Fibroblast of mammary gland (primary cell): ENCODE results near the gene CRYZL1.

ENCODE experiments used
- DNase-seq: peaks from one replicate; pipeline ENCODE4 v3.0.0-alpha.2; 2010; ENCODE audit warnings: low read depth
- H3K4me3 ChIP-seq: 2 replicates; pipeline ENCODE4 v1.5.1; 2011; ENCODE audit warnings: low read depth, mild to moderate bottlenecking, low read length, moderate library complexity; ENCODE audit not compliant: control insufficient read depth
- TF ChIP-seq, protein P1 (sequence below): conservative IDR thresholded peaks from 2 replicates; pipeline ENCODE4 v1.5.1; 2011; ENCODE audit warnings: low read depth, low read length, inconsistent platforms; ENCODE audit not compliant: control insufficient read depth, insufficient read depth

The CRYZL1 gene

DNA sequence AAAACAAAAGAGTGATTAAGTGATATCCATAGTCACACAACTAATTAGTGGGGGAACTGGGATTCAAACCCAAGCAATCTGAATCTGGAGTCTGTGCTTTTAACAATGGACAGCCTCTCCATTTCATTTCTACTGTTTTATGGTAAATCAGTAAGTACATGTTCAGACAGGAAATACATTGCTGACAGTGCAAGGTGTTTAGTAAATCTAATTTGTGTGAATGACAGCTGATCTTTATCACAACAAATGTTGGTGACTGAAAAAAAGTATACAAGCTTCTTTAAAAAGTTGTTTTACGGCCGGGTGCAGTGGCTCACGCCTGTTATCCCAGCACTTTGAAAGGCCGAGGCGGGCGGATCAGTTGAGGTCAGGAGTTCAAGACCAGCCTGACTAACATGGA lies 73.6 kb downstream of the CRYZL1 start:
- no peak overlapping the region for H3K4me3 ChIP-seq
- TF ChIP-seq, protein P1, sequence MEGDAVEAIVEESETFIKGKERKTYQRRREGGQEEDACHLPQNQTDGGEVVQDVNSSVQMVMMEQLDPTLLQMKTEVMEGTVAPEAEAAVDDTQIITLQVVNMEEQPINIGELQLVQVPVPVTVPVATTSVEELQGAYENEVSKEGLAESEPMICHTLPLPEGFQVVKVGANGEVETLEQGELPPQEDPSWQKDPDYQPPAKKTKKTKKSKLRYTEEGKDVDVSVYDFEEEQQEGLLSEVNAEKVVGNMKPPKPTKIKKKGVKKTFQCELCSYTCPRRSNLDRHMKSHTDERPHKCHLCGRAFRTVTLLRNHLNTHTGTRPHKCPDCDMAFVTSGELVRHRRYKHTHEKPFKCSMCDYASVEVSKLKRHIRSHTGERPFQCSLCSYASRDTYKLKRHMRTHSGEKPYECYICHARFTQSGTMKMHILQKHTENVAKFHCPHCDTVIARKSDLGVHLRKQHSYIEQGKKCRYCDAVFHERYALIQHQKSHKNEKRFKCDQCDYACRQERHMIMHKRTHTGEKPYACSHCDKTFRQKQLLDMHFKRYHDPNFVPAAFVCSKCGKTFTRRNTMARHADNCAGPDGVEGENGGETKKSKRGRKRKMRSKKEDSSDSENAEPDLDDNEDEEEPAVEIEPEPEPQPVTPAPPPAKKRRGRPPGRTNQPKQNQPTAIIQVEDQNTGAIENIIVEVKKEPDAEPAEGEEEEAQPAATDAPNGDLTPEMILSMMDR = no peak
- no peak for DNase-seq

DNA sequence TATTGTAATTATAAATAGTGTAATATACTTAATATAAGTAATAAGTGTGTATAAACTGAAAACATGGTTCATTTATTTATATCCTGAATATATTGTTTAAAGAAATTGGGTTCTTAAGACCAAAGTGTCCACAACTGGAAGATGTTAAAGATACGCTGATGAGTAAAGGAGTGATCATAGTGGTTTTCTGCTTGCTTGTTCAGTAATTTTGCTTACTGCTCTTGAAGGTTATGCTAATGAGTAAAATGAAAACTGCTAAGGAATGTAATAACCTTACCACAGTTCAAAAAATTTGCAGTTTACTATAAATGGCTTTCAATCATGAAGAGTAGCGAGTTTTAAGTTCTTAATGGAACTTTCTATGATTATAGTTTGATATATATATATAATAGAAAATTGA lies 75.0 kb downstream of the CRYZL1 start:
- TF ChIP-seq, protein P1 = no peak

DNA sequence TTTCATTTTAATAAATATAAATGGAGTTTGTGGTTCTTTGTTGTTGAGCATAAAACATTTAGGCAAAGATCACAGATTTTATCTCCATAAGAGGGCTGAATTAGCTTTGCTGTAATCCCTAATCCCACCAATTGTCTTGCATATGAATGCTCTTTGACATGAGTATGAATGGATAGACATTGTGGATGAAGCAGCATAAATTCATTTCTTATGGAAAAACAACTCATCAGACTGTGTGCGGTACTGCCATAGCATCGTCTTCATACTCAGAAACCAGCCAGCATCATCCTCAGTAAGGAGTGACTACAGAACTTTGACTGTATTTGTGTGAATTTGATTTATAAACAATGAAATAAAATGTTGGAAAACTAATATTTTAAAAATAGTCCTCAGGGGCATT lies 79.2 kb downstream of the CRYZL1 start:
- TF ChIP-seq, protein P1 = no peak
- H3K4me3 ChIP-seq = no peak overlapping the region
- DNase-seq = no peak

More for the DNA sequence above, 75.0 kb downstream of the CRYZL1 start:
- no peak overlapping the region for H3K4me3 ChIP-seq
- no peak for DNase-seq

DNA sequence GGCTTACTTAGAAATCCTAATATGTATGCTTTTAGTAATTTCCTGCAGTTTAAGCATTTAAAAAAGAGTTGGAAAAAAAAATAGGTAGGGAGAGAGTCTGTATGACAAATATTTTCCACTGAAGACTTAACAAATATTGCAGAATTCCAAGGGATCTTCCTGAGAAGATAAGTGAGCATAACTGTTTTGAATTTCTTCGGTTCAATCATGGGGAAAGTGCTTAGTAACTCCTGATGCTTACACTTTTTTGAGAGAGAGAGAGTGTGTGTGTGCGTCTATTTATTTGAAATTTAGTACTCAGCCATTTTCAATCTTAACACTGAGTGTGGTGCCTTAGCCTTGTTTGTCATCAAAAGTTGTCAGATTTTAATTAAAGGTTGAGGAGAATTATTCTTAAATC lies 80.2 kb downstream of the CRYZL1 start:
- no peak overlapping the region for H3K4me3 ChIP-seq
- TF ChIP-seq, protein P1 = no peak
- no peak for DNase-seq

DNA sequence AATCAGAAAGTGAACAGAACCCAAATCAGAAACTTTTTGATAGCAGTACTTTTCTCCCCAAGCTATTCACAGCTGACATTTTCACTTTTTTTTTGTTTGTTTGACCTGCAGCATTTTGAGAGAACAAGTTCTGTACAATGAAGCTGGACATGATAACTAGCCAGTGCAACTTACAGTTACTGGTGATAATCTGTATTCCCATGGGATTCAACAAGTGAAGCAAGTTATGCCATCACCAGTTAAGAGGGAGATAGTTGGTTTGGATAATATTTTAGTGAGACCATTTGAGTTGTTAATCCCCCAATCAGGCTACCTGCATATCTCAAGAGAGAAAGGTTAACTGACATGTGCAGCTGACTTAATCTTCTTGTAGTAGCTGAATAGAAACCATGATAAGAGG lies 80.6 kb downstream of the CRYZL1 start:
- no peak overlapping the region for H3K4me3 ChIP-seq
- TF ChIP-seq, protein P1 = no peak
- DNase-seq = no peak

DNA sequence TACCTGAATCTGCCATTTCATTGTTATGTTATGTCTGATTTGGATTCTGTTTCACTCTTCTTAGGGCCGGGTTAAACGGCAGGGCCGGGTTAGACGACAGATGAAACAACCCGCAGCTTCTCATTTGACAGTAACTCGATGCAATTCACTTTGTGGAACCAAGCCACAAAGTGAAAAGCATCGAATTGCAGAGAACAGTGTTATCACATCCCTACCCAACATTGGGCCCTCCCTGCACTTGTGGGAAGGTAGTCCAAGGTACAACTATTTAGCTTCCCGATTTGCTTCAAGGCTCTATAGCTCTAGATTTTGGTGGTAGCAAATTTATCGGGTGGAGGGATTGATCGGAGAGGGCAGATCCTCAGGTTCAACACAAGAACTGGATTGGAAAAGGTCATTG lies 81.7 kb downstream of the CRYZL1 start:
- TF ChIP-seq, protein P1 = no peak
- DNase-seq = no peak

DNA sequence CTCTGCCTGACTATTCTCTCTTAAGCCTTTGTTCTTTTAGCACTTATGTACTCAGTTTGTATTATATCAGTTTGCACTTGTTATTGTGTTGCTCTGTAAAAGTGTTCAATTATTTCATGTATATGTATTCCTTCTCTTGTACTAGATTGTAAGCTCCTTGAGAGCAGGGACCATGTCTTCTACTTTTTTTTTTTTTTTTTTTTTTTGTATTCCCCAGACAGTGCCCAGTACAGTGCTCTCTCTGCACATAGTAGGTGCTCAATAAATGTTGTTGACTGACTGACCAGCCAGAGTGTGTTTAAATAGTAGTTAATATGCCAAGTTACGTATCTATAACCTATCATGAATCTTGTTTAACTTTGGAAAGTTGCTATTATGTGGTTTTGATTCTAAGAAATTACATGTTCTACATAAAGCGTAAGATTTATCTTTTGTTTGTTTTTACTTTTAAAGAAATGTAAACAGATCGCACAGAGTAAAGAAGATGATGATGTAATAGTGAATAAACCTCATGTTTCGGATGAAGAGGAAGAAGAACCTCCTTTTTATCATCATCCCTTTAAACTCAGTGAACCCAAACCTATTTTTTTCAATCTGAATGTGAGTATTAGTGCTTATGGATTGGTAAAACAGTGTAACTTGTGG lies 82.6 kb downstream of the CRYZL1 start:
- no peak for DNase-seq

More for the DNA sequence above, 81.7 kb downstream of the CRYZL1 start:
- no peak overlapping the region for H3K4me3 ChIP-seq

More for the DNA sequence above, 82.6 kb downstream of the CRYZL1 start:
- TF ChIP-seq, protein P1 = no peak
- H3K4me3 ChIP-seq = no peak overlapping the region
